GM21717 (cell line): ENCODE measurements around the gene PLXNA2.

Experiments
- ATAC-seq: cut with Tn5 transposase; IDR thresholded peaks from one replicate; pipeline ENCODE4 v1.9.1; 2021; ENCODE audit warnings: mild to moderate bottlenecking, moderate library complexity; ENCODE audit not compliant: unreplicated experiment

PLXNA2 gene

GRCh38 chr1:208031932-208032320, 212.3 kb downstream of the PLXNA2 start:
- ATAC-seq: no peak

- no peak for ATAC-seq
Measured at GRCh38 chr1:208031316-208031931, 212.8 kb downstream of the PLXNA2 start.

- no peak for ATAC-seq
Measured at GRCh38 chr1:208030288-208031091, 213.7 kb downstream of the PLXNA2 start.

GRCh38 chr1:208029381-208030287, 214.6 kb downstream of the PLXNA2 start:
- no peak for ATAC-seq

- ATAC-seq: no peak
Measured at GRCh38 chr1:208028526-208028925, 215.7 kb downstream of the PLXNA2 start.

GRCh38 chr1:208027861-208028260, 216.3 kb downstream of the PLXNA2 start:
- ATAC-seq: no peak

GRCh38 chr1:208026880-208027438, 217.2 kb downstream of the PLXNA2 start:
- ATAC-seq: no peak

- no peak for ATAC-seq
Measured at GRCh38 chr1:208025031-208025430, 219.2 kb downstream of the PLXNA2 start.

DNA sequence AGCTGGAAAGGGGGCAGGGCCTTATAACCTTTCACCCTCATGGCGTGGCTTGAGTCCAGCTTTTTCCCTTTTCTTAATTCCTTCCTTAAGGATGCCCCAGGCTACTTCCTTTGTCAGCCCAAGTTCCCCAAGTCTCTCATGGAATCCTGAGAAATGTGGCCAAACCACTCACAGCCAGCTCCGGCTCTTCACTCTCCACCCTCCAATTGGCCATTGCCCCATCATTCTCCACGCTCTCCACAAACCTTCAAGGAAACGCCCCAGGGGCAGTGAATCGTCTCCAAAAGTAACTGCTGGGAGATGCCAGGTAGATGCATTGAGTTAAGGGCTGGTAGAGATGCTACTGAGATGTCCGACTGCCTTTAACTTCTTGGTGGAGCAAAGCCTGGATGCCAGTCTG, 219.8 kb downstream of the PLXNA2 start:
- no peak for ATAC-seq

DNA sequence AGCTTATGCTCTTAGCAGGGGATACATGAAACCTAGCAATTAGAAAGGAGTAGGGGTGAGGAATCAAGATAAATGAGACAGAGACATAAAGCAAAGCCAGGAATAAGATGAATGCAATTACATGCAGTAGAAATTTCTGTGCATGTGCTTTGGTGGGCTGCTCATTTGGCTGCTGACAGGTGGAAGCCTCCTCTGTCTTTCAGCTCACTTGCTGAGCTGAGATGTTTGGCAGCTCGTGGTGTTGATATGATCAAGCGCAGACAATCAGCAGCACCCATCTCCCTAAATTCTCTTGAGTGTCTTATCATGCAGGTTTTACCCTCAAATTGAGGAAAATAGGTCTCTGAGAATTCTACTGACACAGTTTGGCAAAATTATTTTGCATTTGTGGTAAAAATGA, 224.9 kb downstream of the PLXNA2 start:
- ATAC-seq: no peak

DNA sequence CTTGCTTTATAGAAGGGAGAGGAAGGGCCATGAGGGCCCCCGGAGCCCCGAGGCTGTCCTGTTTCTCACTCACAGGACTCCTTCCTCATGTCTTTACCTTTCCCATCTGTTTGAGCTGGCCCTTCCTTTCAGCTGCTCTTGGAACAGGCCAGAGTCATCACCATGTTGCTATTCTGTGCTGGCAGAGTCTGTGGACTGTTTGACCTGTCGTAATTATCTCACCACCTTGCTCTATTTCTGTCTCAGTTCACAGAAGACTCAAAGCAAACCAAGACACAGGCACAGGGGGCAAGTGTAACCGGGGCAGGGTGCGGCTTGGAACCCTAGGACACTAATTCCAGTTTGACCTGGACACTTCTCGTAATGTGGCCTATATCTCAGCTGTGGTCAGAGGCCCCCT, 228.9 kb downstream of the PLXNA2 start:
- ATAC-seq: no peak

DNA sequence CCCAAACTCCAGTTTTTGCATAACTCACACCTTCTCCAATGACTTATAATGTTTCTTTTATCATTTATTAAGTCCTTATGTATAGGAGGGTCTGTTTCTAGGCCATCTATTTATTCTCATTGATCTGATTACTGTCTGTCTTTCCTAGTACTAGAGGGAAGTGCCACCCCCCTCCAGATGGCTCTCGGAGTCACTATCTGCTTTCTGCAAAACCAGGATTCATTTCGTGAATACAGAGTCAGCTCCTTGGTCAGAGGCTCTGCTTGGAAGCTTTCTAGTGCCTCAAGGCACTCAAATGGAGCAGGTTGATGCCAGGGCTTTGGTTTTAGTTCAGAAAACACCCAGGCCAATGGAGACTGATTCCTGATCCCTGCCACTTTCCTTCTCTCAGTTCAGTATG, 231.0 kb downstream of the PLXNA2 start:
- no peak for ATAC-seq

DNA sequence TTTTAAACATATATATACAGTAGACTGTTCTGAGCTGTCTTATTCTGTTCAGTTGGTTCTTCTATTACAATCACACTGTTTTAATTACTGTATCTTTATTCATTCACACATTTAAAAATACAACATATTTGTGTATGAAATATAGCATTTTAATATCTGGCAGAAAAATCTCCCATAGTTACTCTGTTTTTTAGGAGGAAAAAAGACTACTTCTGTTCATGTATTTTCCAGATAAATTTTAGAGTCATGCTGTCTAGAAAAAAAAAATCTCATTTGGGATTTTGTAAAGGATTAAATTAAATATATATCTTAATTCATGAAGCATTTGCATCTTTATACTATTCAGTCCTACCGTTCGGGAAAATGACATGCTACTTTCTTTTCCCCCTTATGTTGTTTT, 231.5 kb downstream of the PLXNA2 start:
- ATAC-seq: no peak

- no peak for ATAC-seq
Measured at GRCh38 chr1:208010487-208011071, 233.6 kb downstream of the PLXNA2 start.

- no peak for ATAC-seq
Measured at GRCh38 chr1:208009706-208010444, 234.3 kb downstream of the PLXNA2 start.

GRCh38 chr1:208009303-208009702, 234.9 kb downstream of the PLXNA2 start:
- no peak for ATAC-seq

GRCh38 chr1:208008534-208008933, 235.7 kb downstream of the PLXNA2 start:
- ATAC-seq: no peak

- ATAC-seq: no peak
Measured at GRCh38 chr1:208007938-208008342, 236.2 kb downstream of the PLXNA2 start.

DNA sequence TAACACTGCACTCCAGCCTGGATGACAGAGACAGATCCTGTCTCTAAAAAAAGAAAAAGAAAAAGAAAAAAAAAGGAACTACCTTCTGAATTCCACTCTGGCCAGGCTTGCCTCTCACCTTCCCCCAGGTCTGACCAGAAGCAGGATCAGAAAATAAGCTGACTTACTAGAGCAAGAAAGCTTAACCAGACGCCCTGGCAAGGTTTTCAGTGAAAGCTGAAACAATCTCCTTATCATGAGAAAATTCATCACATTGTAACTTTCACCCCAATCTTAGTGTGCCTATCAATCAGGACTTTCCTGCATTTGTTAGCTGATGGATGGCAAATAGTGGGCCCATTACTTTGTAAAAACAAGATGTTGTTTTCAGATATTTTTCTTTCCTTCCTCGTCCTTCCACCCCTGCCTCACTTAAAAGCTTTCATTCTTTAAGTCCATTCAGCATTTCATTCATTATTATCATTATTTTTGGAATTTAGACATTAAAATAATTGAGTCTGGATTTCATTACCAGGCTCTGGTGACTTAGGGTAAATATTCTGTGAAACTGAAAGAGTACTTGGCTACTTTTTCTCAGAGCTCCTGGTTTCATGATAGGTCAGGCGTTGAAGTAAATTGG, 236.8 kb downstream of the PLXNA2 start:
- no peak for ATAC-seq
